Mucosa of descending colon (tissue), 3 donors: Measurements from ENCODE around the gene CBX6. TPM values are rescaled to one million over a fixed set of nuclear protein-coding genes. Genes with fewer than 3 reads are reported as not detected.

Source experiments
- ATAC-seq: fragments of 200-7000 bp; cut with Tn5 transposase; one replicate; pipeline ENCODE4 v1.9.1; 2020; ENCODE audit warnings: mild to moderate bottlenecking, moderate library complexity
- DNase-seq, 3 donors: peaks; one replicate each; pipeline ENCODE4 v3.0.0-alpha.2; 2020
- H3K36me3 ChIP-seq: fragments of 200-600 bp; one replicate; pipeline ENCODE4 v1.8.0; 2021; ENCODE audit warnings: low read depth, mild to moderate bottlenecking
- H3K4me1 ChIP-seq: fragments of 200-600 bp; one replicate; pipeline ENCODE4 v1.8.0; 2021; ENCODE audit warnings: low read depth, mild to moderate bottlenecking
- H3K4me3 ChIP-seq: fragments of 200-600 bp; one replicate; pipeline ENCODE4 v1.8.0; 2021; ENCODE audit warnings: mild to moderate bottlenecking
- H3K9me3 ChIP-seq: fragments of 200-600 bp; one replicate; pipeline ENCODE4 v1.8.0; 2021; ENCODE audit warnings: mild to moderate bottlenecking
- intact Hi-C, 2 donors: fragments of 100-400 bp; cut with DNase I in 1 of 2; cut with micrococcal nuclease in 1 of 2; formaldehyde crosslinking; loops; one replicate each; pipeline versions ENCODE4 v1.11.0 to v1.11.1; 2022; cut with DNase I, micrococcal nuclease
- total RNA-seq, 3 donors: library from RNA; stranded (reverse); fragmentation: NEBNext Ultra II Directional in 2 of 3; extraction: Animal tissue kit (Norgen Biotek cat#: 25700) in 2 of 3; gene quantifications; one replicate each; pipeline versions ENCODE4 v1.2.1 to v1.2.4, GENCODE V29; 2021 to 2023
- TF ChIP-seq, protein P1 (sequence below): fragments of 200-600 bp; IDR thresholded peaks from one replicate; pipeline ENCODE4 v1.8.0; 2022; ENCODE audit warnings: antibody characterized with exemption, mild to moderate bottlenecking
- donor health status: DM: no; HTN: no; CAD: no; lungs with moderate emphysema.
- donor health status: DM: no; HTN: no; CAD: no.
- donor health status: DM: no; HTN: yes; CAD: no.

Gene CBX6
- total RNA-seq, 3 donors from 2014 or later, result 15.7 to 84.0 (median 23.6) TPM

DNA sequence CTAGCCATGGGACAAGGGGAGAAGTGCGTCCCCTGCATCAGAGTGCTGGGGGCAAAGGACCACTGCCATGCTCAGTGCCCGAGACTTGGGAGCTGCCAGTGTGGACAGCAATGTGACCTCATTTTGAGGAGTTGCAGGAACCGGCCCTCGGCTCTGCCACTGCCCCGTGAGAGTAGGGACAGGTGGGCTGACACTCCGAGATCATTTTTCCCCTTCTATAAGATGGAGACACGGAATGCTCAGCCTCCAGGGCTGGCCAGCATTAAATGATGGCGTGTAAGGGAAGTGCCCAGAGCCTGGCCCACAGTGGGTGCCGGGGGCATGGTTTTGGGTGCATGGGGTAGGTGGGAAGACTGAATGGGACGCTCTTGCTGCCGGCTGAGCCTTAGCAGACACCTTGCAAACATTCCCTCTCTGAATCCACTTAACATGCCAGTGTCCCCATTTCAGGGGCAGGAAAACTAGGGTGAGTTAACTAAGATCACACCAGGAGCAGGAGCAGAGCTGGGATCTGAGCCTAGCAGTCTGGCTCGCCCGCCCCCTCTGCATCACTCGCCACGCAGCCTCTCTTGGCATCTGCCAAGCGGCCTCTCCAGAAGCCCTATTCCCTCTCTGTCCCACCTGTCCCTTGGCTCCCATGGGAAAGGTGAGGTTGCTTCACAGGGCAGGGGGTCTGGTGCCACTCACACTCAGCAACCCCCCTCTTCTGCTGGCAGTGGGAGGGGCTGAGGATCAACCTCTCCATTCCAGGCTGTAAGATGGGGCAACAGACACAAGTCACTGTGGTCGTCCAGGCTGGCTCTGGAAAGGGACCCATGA lies 41.8 kb downstream of the CBX6 start:
- intact Hi-C loops, result no loop called here
- TF ChIP-seq, protein P1, sequence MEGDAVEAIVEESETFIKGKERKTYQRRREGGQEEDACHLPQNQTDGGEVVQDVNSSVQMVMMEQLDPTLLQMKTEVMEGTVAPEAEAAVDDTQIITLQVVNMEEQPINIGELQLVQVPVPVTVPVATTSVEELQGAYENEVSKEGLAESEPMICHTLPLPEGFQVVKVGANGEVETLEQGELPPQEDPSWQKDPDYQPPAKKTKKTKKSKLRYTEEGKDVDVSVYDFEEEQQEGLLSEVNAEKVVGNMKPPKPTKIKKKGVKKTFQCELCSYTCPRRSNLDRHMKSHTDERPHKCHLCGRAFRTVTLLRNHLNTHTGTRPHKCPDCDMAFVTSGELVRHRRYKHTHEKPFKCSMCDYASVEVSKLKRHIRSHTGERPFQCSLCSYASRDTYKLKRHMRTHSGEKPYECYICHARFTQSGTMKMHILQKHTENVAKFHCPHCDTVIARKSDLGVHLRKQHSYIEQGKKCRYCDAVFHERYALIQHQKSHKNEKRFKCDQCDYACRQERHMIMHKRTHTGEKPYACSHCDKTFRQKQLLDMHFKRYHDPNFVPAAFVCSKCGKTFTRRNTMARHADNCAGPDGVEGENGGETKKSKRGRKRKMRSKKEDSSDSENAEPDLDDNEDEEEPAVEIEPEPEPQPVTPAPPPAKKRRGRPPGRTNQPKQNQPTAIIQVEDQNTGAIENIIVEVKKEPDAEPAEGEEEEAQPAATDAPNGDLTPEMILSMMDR, result no peak
- no peak for ATAC-seq

DNA sequence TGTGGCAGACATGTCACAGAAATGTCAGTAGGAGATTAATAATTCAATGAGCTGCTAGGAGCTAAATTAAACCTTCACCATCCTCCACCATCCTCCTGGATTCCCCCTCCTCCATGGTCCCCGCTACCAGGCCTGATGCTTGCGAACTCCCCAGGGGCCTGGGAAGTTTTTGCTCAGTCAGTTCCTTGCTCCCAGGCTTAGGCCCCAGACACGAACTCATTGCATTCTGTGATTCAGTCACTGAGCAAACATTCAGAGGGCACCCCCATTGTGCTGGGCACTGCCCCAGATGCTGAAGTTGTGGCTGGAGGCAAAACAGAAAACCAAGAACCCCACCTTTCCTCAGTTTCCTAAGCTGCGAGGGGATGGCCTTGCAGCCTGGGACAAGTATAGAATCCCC lies 42.5 kb downstream of the CBX6 start:
- TF ChIP-seq, protein P1, result no peak
- intact Hi-C loops, result no loop called here
- no peaks in the 10 kb centered on the region for H3K9me3 ChIP-seq
- no peaks in the 10 kb centered on the region for H3K4me1 ChIP-seq
- ATAC-seq (no peak), DNase-seq (peak in 1 of 3 donors; percentile 17)
- H3K36me3 ChIP-seq, result no peaks in the 10 kb centered on the region
- no peak overlapping the region for H3K4me3 ChIP-seq

More for the DNA sequence above, 41.8 kb downstream of the CBX6 start:
- no peaks in the 10 kb centered on the region for H3K9me3 ChIP-seq
- DNase-seq, result no peak
- no peaks in the 10 kb centered on the region for H3K4me1 ChIP-seq
- no peak overlapping the region for H3K4me3 ChIP-seq
- H3K36me3 ChIP-seq, result no peaks in the 10 kb centered on the region

DNA sequence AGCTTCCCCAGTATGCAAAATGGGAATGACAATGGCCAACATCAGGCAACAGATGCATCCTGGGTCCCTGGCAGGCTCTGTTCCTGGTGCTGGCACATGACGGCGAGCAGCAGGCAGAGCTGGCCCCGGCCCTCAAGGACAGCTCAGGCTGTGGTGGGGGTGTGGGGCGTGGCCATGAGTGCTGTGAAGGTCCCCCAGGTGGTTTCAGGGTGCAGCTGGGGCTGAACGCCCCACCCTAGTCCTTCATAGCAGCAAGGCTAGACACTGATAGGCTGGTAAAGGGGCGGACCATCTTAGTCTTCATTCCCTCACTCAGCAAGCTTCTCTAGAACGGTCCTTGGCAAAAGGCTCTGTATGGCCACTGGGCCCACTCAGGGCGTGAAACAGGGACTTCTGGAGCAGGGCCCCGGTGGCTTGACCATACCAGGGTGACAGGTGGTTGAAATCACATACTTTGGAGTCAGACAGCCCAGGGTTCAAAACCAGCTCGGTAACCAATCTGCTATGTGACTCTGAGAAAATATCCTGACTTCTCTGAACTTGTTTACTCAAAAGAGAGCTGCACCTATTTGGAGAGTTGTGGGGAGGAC lies 43.3 kb downstream of the CBX6 start:
- Histone ChIP-seq H3K4me1 (no peaks in the 10 kb centered on the region), H3K36me3 (no peaks in the 10 kb centered on the region), H3K9me3 (no peaks in the 10 kb centered on the region), H3K4me3 (no peak overlapping the region)
- ATAC-seq, result no peak
- TF ChIP-seq, protein P1, result no peak
- peak in 1 of 3 donors; percentile 28 for DNase-seq
- intact Hi-C loops, result no loop called here

DNA sequence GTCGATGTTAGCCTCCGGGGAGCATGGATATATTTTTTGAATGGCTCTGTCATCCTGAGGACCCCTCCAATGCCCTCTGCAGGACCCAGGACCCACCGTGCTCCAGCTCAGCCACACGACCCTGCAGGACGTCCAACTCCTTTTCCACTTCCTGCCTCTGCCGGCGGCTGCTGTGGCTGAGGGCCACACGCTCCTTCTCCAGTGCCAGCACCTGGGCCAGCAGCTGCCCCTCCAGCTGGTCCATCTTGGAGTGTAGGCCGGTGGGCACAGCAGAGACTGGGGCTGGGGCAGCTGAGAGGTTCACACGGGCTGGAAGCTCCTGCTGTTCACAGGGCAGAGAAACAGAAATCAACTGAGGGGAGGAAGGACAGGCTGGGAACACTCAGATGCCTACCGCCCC lies 43.8 kb downstream of the CBX6 start:
- H3K36me3 ChIP-seq, result no peaks in the 10 kb centered on the region
- DNase-seq (peak in 1 of 3 donors; percentile 23), ATAC-seq (no peak)
- no peaks in the 10 kb centered on the region for H3K9me3 ChIP-seq
- intact Hi-C loops, result no loop called here
- no peaks in the 10 kb centered on the region for H3K4me1 ChIP-seq
- TF ChIP-seq, protein P1, result no peak
- H3K4me3 ChIP-seq, result no peak overlapping the region

DNA sequence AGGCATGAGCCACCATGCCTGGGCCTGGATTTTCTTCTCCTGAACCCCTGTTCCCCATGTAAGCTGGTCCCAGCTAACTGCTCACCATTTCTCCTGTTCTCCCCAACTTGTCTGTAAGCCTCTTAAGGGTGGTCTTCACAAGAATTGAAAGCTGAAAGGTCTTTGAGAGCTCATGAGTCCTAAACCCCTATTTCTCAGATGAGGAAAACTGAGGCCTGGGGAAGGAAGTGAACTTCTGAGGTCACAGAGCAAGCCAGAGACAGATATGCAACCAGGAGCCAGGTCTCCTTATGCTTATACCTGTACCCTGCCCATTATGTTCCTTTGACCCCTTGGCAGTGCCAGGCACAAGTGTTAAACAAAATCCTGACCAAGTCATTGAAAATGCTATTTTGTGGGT lies 44.5 kb downstream of the CBX6 start:
- TF ChIP-seq, protein P1, result no peak
- no peaks in the 10 kb centered on the region for H3K4me1 ChIP-seq
- intact Hi-C loops, result no loop called here
- DNase-seq, result no peak
- ATAC-seq, result no peak
- H3K4me3 ChIP-seq, result no peak overlapping the region
- no peaks in the 10 kb centered on the region for H3K36me3 ChIP-seq
- no peaks in the 10 kb centered on the region for H3K9me3 ChIP-seq
